HCT116 (cell line): ENCODE results near the gene PPEF1.

ENCODE experiments used
- CTCF ChIP-seq, 3 experiments: fragments of 200-600 bp in 1 of 3; sonication (generic) in 1 of 3; IDR thresholded peaks in 2 of 3; conservative IDR thresholded peaks in 1 of 3; 2 replicates each; pipeline ENCODE4 v1.5.1; 2012 to 2017; ENCODE audit warnings: low read depth in 2 of 3, low read length in 2 of 3, antibody characterized with exemption in 1 of 3, borderline replicate concordance in 1 of 3, control low read depth in 1 of 3, mild to moderate bottlenecking in 1 of 3, mixed read lengths in 1 of 3, mixed run types in 1 of 3, moderate library complexity in 1 of 3; ENCODE audit not compliant: insufficient read depth in 1 of 3
- EGR1 ChIP-seq: IDR thresholded peaks from 2 replicates; pipeline ENCODE4 v1.6.1; 2012; ENCODE audit warnings: low read depth
- EZH2phosphoT487 ChIP-seq: fragments of 200-600 bp; IDR thresholded peaks from 2 replicates; pipeline ENCODE4 v1.6.1; 2018; ENCODE audit warnings: antibody characterized with exemption, borderline replicate concordance
- FOSL1 ChIP-seq: IDR thresholded peaks from 2 replicates; pipeline ENCODE4 v1.6.1; 2012; ENCODE audit warnings: low read depth
- POLR2A ChIP-seq: IDR thresholded peaks from 2 replicates; pipeline ENCODE4 v1.7.0; 2011; ENCODE audit warnings: borderline replicate concordance; ENCODE audit not compliant: insufficient read depth, insufficient read length; ENCODE audit errors: extremely low read depth
- POLR2AphosphoS5 ChIP-seq: IDR thresholded peaks from 2 replicates; pipeline ENCODE4 v1.6.1; 2011; ENCODE audit warnings: mild to moderate bottlenecking, low read depth, low read length, moderate library complexity
- SIN3A ChIP-seq: IDR thresholded peaks from 2 replicates; pipeline ENCODE4 v1.6.1; 2012; ENCODE audit warnings: low read depth
- SP1 ChIP-seq: IDR thresholded peaks from 2 replicates; pipeline ENCODE4 v1.6.1; 2012; ENCODE audit warnings: low read depth
- SRF ChIP-seq: IDR thresholded peaks from 2 replicates; pipeline ENCODE4 v1.6.1; 2012; ENCODE audit warnings: low read depth
- YY1 ChIP-seq: IDR thresholded peaks from 2 replicates; pipeline ENCODE4 v1.6.1; 2011; ENCODE audit warnings: low read length, low read depth, moderate library complexity, mild to moderate bottlenecking; ENCODE audit not compliant: insufficient replicate concordance; ENCODE audit errors: extremely low read depth
- ZBTB33 ChIP-seq: IDR thresholded peaks from 2 replicates; pipeline ENCODE4 v1.6.1; 2011; ENCODE audit warnings: mild to moderate bottlenecking, low read length, moderate library complexity; ENCODE audit not compliant: insufficient replicate concordance; ENCODE audit errors: extremely low read depth

- TF ChIP-seq CTCF (IDR thresholded peaks at IDR 0.05 in 2 of 3, conservative IDR thresholded peaks at IDR 0.05 in 1 of 3; ENCODE audit: borderline replicate concordance in 1 of 3, insufficient read depth in 1 of 3, low read depth in 2 of 3, low read length in 2 of 3) (no peak), SIN3A (no peak), EZH2phosphoT487 (no peak), YY1 (no peak), EGR1 (no peak), POLR2AphosphoS5 (no peak), SRF (no peak), ZBTB33 (no peak), POLR2A (no peak), SP1 (no peak), FOSL1 (no peak)
These were observed 14.4 kb downstream of the PPEF1 start for GRCh38 chrX:18721683-18722499.
